IMR-90 (cell line): ENCODE results near the gene KCNK6. TPM values are rescaled to one million over a fixed set of nuclear protein-coding genes. Genes with fewer than 3 reads are reported as not detected.
A peak's percentile ranks its signal among the peaks of the same experiment; 100 is the strongest.

Experiments used
- ATAC-seq: fragments of 200-7000 bp; cut with Tn5 transposase; 2 replicates; pipeline ENCODE4 v1.9.1; 2020; ENCODE audit warnings: low read depth, mild to moderate bottlenecking, moderate library complexity
- BruUV-seq: library from RNA; stranded (reverse); fragments of 400-500 nt; replicated peaks from 2 replicates; lab custom pipeline; 2021; lab: Mats Ljungman, UMichigan
- CTCF ChIA-PET: fragments of 300-600 bp; formaldehyde crosslinking; extraction: SDS; loops from one replicate; lab custom pipeline; 2021; ENCODE audit warnings: antibody characterized with exemption; lab: Yijun Ruan, JAX
- POLR2A ChIA-PET: fragments of 300-600 bp; sonication (Branson Sonifier 250); formaldehyde crosslinking; loops from one replicate; lab custom pipeline; 2022; ENCODE audit warnings: antibody characterized with exemption; ENCODE audit not compliant: unreplicated experiment; lab: Charles Lee
- DNase-seq: peaks from one replicate; pipeline ENCODE4 v3.0.0; 2013
- H2AFZ ChIP-seq: replicated peaks from 2 replicates; pipeline ENCODE3; 2013; ENCODE audit warnings: low read length, mild to moderate bottlenecking; ENCODE audit not compliant: poor library complexity
- H2AK5ac ChIP-seq: 2 replicates; pipeline ENCODE4 v1.6.1; 2013; ENCODE audit warnings: low read depth, low read length, inconsistent platforms
- H2AK9ac ChIP-seq: replicated peaks from 2 replicates; pipeline ENCODE3; 2013; ENCODE audit warnings: mild to moderate bottlenecking, low read depth, low read length, moderate library complexity; ENCODE audit not compliant: poor library complexity
- H2BK120ac ChIP-seq: 2 replicates; pipeline ENCODE4 v1.6.1; 2013; ENCODE audit warnings: low read depth, low read length, inconsistent platforms
- H2BK15ac ChIP-seq: 3 replicates; pipeline ENCODE4 v1.6.1; 2013; ENCODE audit warnings: low read depth, low read length, inconsistent platforms
- H2BK20ac ChIP-seq: 2 replicates; pipeline ENCODE4 v1.6.1; 2013; ENCODE audit warnings: low read depth, mild to moderate bottlenecking, inconsistent platforms, low read length, moderate library complexity
- H2BK5ac ChIP-seq: 2 replicates; pipeline ENCODE4 v1.6.1; 2013; ENCODE audit warnings: mild to moderate bottlenecking, low read depth, low read length, inconsistent platforms; ENCODE audit not compliant: poor library complexity, severe bottlenecking
- H3K14ac ChIP-seq: replicated peaks from 2 replicates; pipeline ENCODE4 v1.6.1; 2013; ENCODE audit warnings: low read depth, low read length, inconsistent platforms
- H3K18ac ChIP-seq: 2 replicates; pipeline ENCODE4 v1.6.1; 2013; ENCODE audit warnings: low read depth, low read length, control low read depth
- H3K23ac ChIP-seq: 2 replicates; pipeline ENCODE4 v1.6.1; 2013; ENCODE audit warnings: low read depth, low read length, inconsistent platforms
- H3K27ac ChIP-seq: 2 replicates; pipeline ENCODE4 v1.5.1; 2013; ENCODE audit warnings: mild to moderate bottlenecking, control low read depth, low read length; ENCODE audit not compliant: insufficient read depth
- H3K27me3 ChIP-seq: 2 replicates; pipeline ENCODE4 v1.6.1; 2013; ENCODE audit warnings: low read length; ENCODE audit not compliant: control insufficient read depth, insufficient read depth
- H3K36me3 ChIP-seq: 2 replicates; pipeline ENCODE4 v1.6.1; 2013; ENCODE audit warnings: low read length, mixed read lengths; ENCODE audit not compliant: control insufficient read depth, insufficient read depth
- H3K4ac ChIP-seq: 2 replicates; pipeline ENCODE4 v1.6.1; 2013; ENCODE audit warnings: low read depth, low read length, inconsistent platforms
- H3K4me1 ChIP-seq: 2 replicates; pipeline ENCODE4 v1.6.1; 2013; ENCODE audit warnings: low read length, mixed read lengths; ENCODE audit not compliant: control insufficient read depth, insufficient read depth
- H3K4me2 ChIP-seq: 2 replicates; pipeline ENCODE4 v1.6.1; 2013; ENCODE audit warnings: low read depth, mild to moderate bottlenecking, control low read depth, low read length, moderate library complexity
- H3K4me3 ChIP-seq: 2 replicates; pipeline ENCODE4 v1.5.1; 2013; ENCODE audit warnings: low read depth, mild to moderate bottlenecking, control low read depth, low read length, moderate library complexity; ENCODE audit not compliant: insufficient read depth
- H3K56ac ChIP-seq: 2 replicates; pipeline ENCODE4 v1.6.1; 2013; ENCODE audit warnings: low read length, inconsistent platforms; ENCODE audit not compliant: insufficient read depth; ENCODE audit errors: extremely low read depth
- H3K79me1 ChIP-seq, 2 experiments: 2 replicates each; pipeline ENCODE4 v1.6.1; 2013; ENCODE audit warnings: low read length in 2 of 2, inconsistent platforms in 1 of 2, low read depth in 1 of 2
- H3K9ac ChIP-seq: 2 replicates; pipeline ENCODE4 v1.6.1; 2013; ENCODE audit warnings: low read depth, low read length, control low read depth
- H3K9me1 ChIP-seq: 2 replicates; pipeline ENCODE4 v1.6.1; 2013; ENCODE audit warnings: low read length, inconsistent platforms; ENCODE audit not compliant: insufficient read depth
- H3K9me3 ChIP-seq: 2 replicates; pipeline ENCODE4 v1.6.1; 2013; ENCODE audit warnings: low read length; ENCODE audit not compliant: control insufficient read depth, insufficient read depth
- H4K20me1 ChIP-seq: 2 replicates; pipeline ENCODE4 v1.6.1; 2013; ENCODE audit warnings: low read length, inconsistent platforms; ENCODE audit not compliant: insufficient read depth
- H4K5ac ChIP-seq: 2 replicates; pipeline ENCODE4 v1.6.1; 2013; ENCODE audit warnings: mild to moderate bottlenecking, low read depth, low read length, control low read depth
- H4K8ac ChIP-seq, 2 experiments: 2 replicates each; pipeline ENCODE4 v1.6.1; 2013; ENCODE audit warnings: low read depth in 2 of 2, low read length in 2 of 2, control low read depth in 1 of 2, inconsistent platforms in 1 of 2
- H4K91ac ChIP-seq: 2 replicates; pipeline ENCODE4 v1.6.1; 2013; ENCODE audit warnings: low read depth, low read length, inconsistent platforms; ENCODE audit not compliant: insufficient read depth
- BHLHE40 ChIP-seq: fragments of 150-350 bp; IDR thresholded peaks from 2 replicates; pipeline ENCODE4 v1.6.1; 2016; ENCODE audit warnings: mild to moderate bottlenecking, low read depth, low read length
- CEBPB ChIP-seq: IDR thresholded peaks from 2 replicates; pipeline ENCODE4 v1.6.1; 2012; ENCODE audit warnings: low read depth, low read length, improper control_type of control experiment
- CHD1 ChIP-seq: IDR thresholded peaks from 2 replicates; pipeline ENCODE4 v1.6.1; 2012; ENCODE audit warnings: low read depth, low read length, improper control_type of control experiment
- ELK1 ChIP-seq: fragments of 150-350 bp; IDR thresholded peaks from 2 replicates; pipeline ENCODE4 v1.6.1; 2016; ENCODE audit warnings: low read depth, mild to moderate bottlenecking, low read length, moderate library complexity, borderline replicate concordance
- FOS ChIP-seq: fragments of 150-350 bp; IDR thresholded peaks from 2 replicates; pipeline ENCODE4 v1.6.1; 2016; ENCODE audit warnings: low read depth, low read length
- MAFK ChIP-seq: IDR thresholded peaks from 2 replicates; pipeline ENCODE4 v1.6.1; 2012; ENCODE audit warnings: low read depth, low read length, improper control_type of control experiment
- MAZ ChIP-seq: IDR thresholded peaks from 2 replicates; pipeline ENCODE4 v1.6.1; 2012; ENCODE audit warnings: low read depth, mild to moderate bottlenecking, low read length, improper control_type of control experiment, moderate library complexity, borderline replicate concordance
- MXI1 ChIP-seq: IDR thresholded peaks from 2 replicates; pipeline ENCODE4 v1.6.1; 2012; ENCODE audit warnings: low read depth, mild to moderate bottlenecking, low read length, moderate library complexity, borderline replicate concordance
- NFE2L2 ChIP-seq: fragments of 150-350 bp; IDR thresholded peaks from 2 replicates; pipeline ENCODE4 v1.6.1; 2016; ENCODE audit warnings: low read depth, mild to moderate bottlenecking, low read length
- POLR2A ChIP-seq: IDR thresholded peaks from 2 replicates; pipeline ENCODE4 v1.6.1; 2012; ENCODE audit warnings: mild to moderate bottlenecking, low read depth, low read length
- RAD21 ChIP-seq: IDR thresholded peaks from 2 replicates; pipeline ENCODE4 v1.6.1; 2012; ENCODE audit warnings: low read length, improper control_type of control experiment
- RCOR1 ChIP-seq: IDR thresholded peaks from 2 replicates; pipeline ENCODE4 v1.6.1; 2012; ENCODE audit warnings: mild to moderate bottlenecking, low read length, improper control_type of control experiment; ENCODE audit not compliant: insufficient replicate concordance
- RFX5 ChIP-seq: IDR thresholded peaks from 2 replicates; pipeline ENCODE4 v1.8.0; 2012; ENCODE audit warnings: low read depth, mild to moderate bottlenecking, low read length, moderate library complexity
- SMC3 ChIP-seq: fragments of 150-350 bp; IDR thresholded peaks from 2 replicates; pipeline ENCODE4 v1.6.1; 2016; ENCODE audit warnings: low read depth, mild to moderate bottlenecking, antibody characterized with exemption, low read length, moderate library complexity
- USF2 ChIP-seq: fragments of 150-350 bp; IDR thresholded peaks from 2 replicates; pipeline ENCODE4 v1.6.1; 2017; ENCODE audit warnings: mild to moderate bottlenecking, antibody characterized with exemption, low read length, low read depth
- WGBS, 2 experiments: methylation state at CpG; one replicate each; pipeline versions ENCODE4 v1.1.5 to v1.1.7; 2013; ENCODE audit warnings: missing lambda C conversion rate in 2 of 2; ENCODE audit not compliant: insufficient read length in 1 of 2; ENCODE audit errors: extremely low coverage in 2 of 2; 5-methylcytosine and 5-hydroxymethylcytosine counted together
- dilution Hi-C: fragments of 300-500 bp; cut with HindIII; formaldehyde crosslinking; loops from one replicate; pipeline ENCODE4 v1.14.3; 2018; ENCODE audit warnings: low sequenced_read_pairs; ENCODE audit not compliant: unreplicated experiment
- in situ Hi-C: fragments of 300-500 bp; cut with MboI; formaldehyde crosslinking; loops from 3 replicates; pipeline ENCODE4 v1.14.3; 2019; ENCODE audit warnings: low sequenced_read_pairs, inconsistent platforms, mixed read lengths
- intact Hi-C: fragments of 100-400 bp; cut with micrococcal nuclease; formaldehyde crosslinking; loops from 2 replicates; pipeline ENCODE4 v1.10.0; 2022
- polyA plus RNA-seq, 3 experiments: library from polyadenylated mRNA; depleted of rRNA; stranded (reverse); fragments of >200 nt; gene quantifications; 2 replicates each; pipeline ENCODE4 v1.2.3, GENCODE V29; 2012; ENCODE audit warnings: low replicate concordance in 1 of 3
- total RNA-seq: library from RNA; depleted of rRNA; stranded (reverse); fragments of >200 nt; gene quantifications from 2 replicates; pipeline ENCODE4 v1.2.3, GENCODE V29; 2012
- TF ChIP-seq, protein P1 (sequence below): conservative IDR thresholded peaks from 2 replicates; pipeline ENCODE4 v1.5.1; 2012; ENCODE audit warnings: mild to moderate bottlenecking, low read depth, low read length, improper control_type of control experiment

The KCNK6 gene
- total and polyA plus RNA-seq, 2 of the 4 experiments (the other 2 are of a cell fraction), result 2.7 to 4.5 TPM

DNA sequence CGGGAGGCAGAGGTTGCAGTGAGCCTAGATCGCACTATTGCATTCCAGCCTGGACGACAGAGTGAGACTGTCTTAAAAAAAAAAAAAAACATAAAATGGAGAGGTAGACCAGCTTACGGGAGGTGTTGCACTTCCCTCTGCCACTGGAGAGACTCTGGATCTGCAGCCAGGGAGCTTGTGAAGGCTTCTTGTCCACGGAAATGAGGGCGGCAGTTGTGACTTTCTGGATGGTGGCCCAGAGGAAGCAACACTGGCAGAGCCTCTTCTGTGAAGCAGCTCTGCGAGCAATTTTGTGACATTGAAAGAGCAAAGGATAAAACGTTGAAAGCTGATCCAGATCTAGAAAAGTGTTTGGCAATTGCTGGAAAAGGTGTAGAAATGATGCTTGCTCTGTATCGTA lies 44.9 kb upstream of the KCNK6 start:
- WGBS, 2 experiments, result 76% methylated on average over 4 of the region's 9 CpGs; no CpG with 5 or more reads in 1 of the 2 experiments
- no peaks in the 10 kb centered on the region for H3K36me3 ChIP-seq
- DNase-seq (no peak), ATAC-seq (no peak)
- no peak overlapping the region for H2AK5ac ChIP-seq
- H3K14ac ChIP-seq, result 0 out of 2 replicates have a peak overlapping the region, but pooled peaks have one; percentile 21
- H3K27me3 ChIP-seq, result no peaks in the 10 kb centered on the region
- H4K8ac ChIP-seq, result peak overlapping the region in 1 of 2 experiments; percentile 45; a peak in 1 of 4 replicates
- TF ChIP-seq BHLHE40 (no peak), MAFK (no peak), ELK1 (no peak), RCOR1 (no peak), USF2 (no peak), CHD1 (no peak), NFE2L2 (no peak), MXI1 (no peak), SMC3 (no peak), FOS (no peak), RFX5 (no peak), RAD21 (no peak), MAZ (no peak), POLR2A (no peak), CEBPB (no peak)
- TF ChIP-seq, protein P1, sequence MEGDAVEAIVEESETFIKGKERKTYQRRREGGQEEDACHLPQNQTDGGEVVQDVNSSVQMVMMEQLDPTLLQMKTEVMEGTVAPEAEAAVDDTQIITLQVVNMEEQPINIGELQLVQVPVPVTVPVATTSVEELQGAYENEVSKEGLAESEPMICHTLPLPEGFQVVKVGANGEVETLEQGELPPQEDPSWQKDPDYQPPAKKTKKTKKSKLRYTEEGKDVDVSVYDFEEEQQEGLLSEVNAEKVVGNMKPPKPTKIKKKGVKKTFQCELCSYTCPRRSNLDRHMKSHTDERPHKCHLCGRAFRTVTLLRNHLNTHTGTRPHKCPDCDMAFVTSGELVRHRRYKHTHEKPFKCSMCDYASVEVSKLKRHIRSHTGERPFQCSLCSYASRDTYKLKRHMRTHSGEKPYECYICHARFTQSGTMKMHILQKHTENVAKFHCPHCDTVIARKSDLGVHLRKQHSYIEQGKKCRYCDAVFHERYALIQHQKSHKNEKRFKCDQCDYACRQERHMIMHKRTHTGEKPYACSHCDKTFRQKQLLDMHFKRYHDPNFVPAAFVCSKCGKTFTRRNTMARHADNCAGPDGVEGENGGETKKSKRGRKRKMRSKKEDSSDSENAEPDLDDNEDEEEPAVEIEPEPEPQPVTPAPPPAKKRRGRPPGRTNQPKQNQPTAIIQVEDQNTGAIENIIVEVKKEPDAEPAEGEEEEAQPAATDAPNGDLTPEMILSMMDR, result no peak
- H2BK120ac ChIP-seq, result no peak overlapping the region
- H3K4me3 ChIP-seq, result no peak overlapping the region
- no peak overlapping the region for H3K27ac ChIP-seq
- H2AFZ ChIP-seq, result peak overlapping the region; percentile 38
- no peaks in the 10 kb centered on the region for H3K9me3 ChIP-seq
- H2BK15ac ChIP-seq, result no peak overlapping the region
- in situ Hi-C loops (no loop called here), dilution Hi-C loops (no loop called here), intact Hi-C loops (no loop called here)
- no TSS peak for BruUV-seq
- no peak overlapping the region for H2AK9ac ChIP-seq
- peak overlapping the region; percentile 25; the same call in 1 of the 2 replicates for H2BK20ac ChIP-seq
- no peak overlapping the region for H3K56ac ChIP-seq
- peaks cover 16% of the 10 kb centered on the region for H3K9me1 ChIP-seq
- H3K4ac ChIP-seq, result 0 out of 2 replicates have a peak overlapping the region, but pooled peaks have one; percentile 12
- H3K4me1 ChIP-seq, result peaks cover 22% of the 10 kb centered on the region
- CTCF ChIA-PET, result no interaction called here
- no peak overlapping the region for H3K9ac ChIP-seq
- H2BK5ac ChIP-seq, result no peak overlapping the region
- no peaks in the 10 kb centered on the region for H4K20me1 ChIP-seq
- H4K5ac ChIP-seq, result no peak overlapping the region
- no peaks in the 10 kb centered on the region for H3K79me1 ChIP-seq
- no peak overlapping the region for H3K18ac ChIP-seq
- no peak overlapping the region for H3K4me2 ChIP-seq
- H4K91ac ChIP-seq, result no peak overlapping the region; the same call in 1 of the 2 replicates
- no peak overlapping the region for H3K23ac ChIP-seq
- POLR2A ChIA-PET, result no interaction called here
